VCaP (cell line): ENCODE measurements around the gene ADAM8.
A peak's percentile ranks its signal among the peaks of the same experiment; 100 is the strongest.

Experiments
- H3K27ac ChIP-seq: fragments of 450-650 bp; 2 replicates; pipeline ENCODE4 v1.5.1; 2017
- TF ChIP-seq, protein P1 (sequence below): fragments of 450-650 bp; conservative IDR thresholded peaks from 2 replicates; pipeline ENCODE4 v1.5.1; 2017; ENCODE audit warnings: mild to moderate bottlenecking, moderate library complexity

ADAM8 gene

DNA sequence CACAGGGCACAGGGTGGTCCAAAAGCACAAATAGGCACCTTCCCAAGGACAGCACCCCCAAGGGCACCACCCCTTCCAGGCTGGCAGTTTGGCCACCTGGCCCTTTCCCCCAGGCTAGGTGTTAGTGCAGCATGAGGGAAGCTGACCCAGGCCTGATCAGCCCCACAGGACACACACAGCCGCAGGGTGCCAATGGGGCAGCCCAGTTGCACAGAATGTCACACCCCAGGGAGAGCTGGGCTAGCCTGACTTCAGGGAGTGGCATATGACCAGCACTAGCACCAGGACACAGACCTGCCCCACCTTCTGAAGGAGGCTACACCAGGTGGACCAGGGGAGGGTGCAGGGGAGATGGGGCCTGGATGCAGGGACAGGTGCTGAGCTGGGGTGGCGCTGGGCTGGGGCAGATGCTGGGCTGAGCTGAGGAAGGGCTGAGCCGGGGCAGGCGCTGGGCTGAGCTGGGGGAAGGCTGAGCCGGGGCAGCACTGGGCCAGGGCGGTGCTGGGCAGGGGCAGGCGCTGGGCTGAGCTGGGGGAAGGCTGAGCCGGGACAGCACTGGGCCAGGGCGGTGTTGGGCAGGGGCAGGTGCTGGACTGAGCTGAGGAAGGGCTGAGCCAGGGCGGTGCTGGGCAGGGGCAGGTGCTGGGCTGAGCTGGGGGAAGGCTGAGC lies 3.9 kb upstream of the ADAM8 start:
- TF ChIP-seq, protein P1, sequence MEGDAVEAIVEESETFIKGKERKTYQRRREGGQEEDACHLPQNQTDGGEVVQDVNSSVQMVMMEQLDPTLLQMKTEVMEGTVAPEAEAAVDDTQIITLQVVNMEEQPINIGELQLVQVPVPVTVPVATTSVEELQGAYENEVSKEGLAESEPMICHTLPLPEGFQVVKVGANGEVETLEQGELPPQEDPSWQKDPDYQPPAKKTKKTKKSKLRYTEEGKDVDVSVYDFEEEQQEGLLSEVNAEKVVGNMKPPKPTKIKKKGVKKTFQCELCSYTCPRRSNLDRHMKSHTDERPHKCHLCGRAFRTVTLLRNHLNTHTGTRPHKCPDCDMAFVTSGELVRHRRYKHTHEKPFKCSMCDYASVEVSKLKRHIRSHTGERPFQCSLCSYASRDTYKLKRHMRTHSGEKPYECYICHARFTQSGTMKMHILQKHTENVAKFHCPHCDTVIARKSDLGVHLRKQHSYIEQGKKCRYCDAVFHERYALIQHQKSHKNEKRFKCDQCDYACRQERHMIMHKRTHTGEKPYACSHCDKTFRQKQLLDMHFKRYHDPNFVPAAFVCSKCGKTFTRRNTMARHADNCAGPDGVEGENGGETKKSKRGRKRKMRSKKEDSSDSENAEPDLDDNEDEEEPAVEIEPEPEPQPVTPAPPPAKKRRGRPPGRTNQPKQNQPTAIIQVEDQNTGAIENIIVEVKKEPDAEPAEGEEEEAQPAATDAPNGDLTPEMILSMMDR = no peak
- no peak overlapping the region for H3K27ac ChIP-seq

DNA sequence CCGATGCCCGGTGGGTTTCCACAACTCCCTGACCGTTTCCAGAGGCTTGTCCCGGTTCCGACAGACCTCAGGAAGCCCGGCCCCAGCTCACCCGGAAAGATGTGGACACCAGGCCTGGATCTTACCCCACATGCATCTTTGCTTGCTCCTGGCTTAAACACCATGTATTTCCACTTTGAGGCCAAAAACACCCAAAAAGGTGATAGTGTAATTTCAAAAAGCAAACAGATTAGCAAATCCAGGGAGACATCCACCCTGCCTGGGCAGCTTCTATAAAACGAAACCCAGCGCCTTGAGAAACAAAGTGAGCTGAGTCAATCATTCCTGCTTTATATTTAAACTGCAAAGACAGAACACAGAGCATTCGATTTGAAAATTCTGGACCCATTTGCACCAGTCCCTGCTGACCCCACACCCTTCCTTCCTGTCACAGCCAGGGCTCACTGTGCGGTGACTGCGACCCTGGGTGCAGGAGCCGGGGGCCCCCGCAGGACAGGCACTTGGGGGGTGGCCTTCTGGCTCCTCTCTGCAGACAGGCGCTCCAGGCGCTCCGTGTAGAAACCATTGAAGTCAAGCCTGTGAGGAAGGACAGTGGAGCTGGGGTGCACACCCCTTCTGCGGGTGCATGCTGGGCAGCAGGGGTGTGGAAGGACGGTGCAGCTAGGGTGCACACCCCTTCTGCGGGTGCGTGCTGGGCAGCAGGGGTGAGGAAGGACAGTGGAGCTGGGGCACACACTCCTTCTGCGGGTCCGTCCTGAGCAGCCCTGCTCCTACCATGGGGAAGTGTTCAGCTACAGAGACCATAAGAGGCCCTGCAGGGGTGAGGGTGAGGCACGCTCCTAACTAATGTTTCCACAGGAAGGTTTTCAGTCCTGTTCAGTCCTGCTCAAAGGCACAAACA lies 2.9 kb upstream of the ADAM8 start:
- peak overlapping the region; percentile 61 for H3K27ac ChIP-seq
- TF ChIP-seq, protein P1 = no peak

DNA sequence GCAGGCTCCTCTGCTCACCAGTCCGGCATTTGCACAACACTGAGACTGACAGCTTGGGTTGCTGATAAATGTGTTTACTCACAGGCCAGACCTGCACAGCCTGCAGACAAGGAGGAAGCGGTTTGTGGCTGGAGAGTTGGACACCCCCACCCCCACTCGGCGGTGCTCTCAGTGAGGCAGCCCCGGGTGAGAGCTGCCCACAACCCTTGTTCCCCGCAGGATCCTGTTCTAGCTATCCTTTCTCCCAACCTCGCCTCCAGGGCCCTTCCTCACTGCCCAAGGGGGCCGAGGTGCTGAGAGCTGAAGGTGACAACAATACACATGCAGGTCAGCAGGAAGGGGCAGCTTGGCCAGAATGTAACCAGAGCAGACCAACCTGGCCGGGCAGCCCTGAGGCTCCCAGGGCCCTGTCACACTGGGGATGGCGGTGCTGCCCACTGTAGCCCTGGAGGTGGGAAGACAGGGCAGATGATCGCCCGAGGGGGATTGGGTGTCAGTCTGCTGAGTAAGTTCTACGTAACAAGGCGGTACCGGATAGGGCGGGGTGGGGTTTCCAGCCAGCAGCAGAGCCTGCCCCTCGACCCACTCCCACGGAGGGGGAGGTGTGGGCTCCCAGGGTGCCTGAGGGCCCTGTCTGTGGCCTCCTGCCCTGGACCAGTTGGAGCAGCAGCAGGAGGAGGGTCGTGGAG lies 2.1 kb upstream of the ADAM8 start:
- peak overlapping the region; percentile 61 for H3K27ac ChIP-seq
- TF ChIP-seq, protein P1 = no peak

DNA sequence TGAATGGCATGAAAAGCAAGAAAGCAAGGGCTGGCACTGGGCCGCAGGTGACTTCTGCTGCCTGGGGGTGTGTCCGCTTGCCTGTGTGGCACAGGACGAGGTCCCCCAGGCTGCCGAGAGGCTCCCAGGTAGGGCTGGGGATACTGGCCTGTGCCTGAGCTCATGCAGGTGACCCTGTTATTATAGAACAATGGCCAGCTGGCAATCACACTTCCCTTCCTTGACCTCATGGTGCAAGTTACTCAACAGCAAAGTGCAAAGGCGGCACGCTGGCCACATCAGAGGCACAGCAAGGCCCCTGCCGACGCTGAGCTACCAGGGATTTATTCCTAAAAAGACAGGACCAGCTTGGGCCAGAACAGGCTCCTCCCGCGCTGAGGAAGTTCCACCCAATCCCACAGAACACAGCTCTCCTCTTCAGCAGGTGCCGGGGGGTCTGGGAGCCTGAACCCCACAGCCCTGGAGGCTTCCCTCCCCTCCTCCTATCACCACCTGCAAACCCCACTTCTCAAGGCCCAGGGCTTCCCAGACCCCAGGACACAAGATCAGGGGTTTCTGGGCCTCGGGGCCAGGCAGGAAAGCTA lies 1.4 kb upstream of the ADAM8 start:
- TF ChIP-seq, protein P1 = no peak
- H3K27ac ChIP-seq = peak overlapping the region; percentile 61

DNA sequence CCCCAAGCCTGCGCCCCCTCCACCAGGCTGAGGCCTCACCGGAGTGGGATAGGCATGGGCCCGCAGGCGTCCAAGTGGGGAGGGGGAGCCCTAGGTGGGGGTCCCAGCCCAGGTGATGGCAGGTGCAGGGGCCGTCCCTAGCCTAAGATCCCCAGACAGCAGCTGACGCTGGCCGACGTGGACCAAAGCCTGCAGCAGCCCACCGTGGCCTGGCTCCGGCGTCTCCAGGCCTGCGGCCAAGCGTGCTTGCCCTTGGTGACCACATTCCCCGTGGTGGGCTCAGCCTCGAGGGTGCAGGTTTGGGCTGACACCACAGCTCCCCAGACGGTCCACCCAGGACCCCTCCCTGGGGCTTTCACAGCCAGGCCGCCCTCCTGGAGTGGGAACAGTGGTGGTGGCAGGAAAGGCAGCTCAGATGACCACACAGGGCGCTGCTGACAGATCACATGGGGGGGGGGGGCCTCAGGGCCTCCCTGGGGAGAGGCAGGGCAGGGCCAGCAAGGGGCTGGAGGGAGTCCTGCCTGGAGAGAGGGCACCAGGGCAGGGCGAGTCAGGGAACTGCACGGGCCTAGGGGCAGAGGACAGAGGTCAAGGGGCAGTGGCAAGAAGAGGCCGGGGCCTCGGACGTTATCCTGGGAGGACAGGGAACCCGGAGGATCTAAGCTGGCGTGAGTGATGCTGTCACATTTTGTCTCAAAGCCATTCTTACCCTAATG lies 767 bp upstream of the ADAM8 start:
- peak overlapping the region; percentile 61 for H3K27ac ChIP-seq
- TF ChIP-seq, protein P1 = no peak

DNA sequence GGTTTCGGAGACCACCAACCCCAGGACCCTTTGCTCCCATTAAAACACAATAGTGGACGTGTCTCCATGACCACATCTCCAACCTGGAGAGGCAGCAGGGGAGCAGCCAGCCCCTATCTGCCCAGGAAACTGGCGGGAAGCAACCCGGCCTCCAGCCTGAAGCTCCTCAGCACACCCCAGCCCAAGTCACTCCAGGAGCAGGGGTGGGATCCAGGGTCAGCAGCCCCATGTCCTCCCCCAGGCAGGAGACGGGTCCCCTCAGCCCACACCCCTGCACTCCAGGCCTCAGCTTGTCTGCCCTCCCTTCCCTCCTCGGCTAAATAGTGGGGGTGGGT lies 601 bp downstream of the ADAM8 start:
- H3K27ac ChIP-seq = no peak overlapping the region; the same call in 1 of the 2 replicates
- TF ChIP-seq, protein P1 = no peak
